Kidney tubule cell (primary cell): ENCODE measurements around the gene PPP2R2C.

Experiments used
- DNase-seq: peaks from one replicate; pipeline ENCODE4 v3.0.0-alpha.2; 2018; ENCODE audit warnings: low spot score

PPP2R2C gene

DNA sequence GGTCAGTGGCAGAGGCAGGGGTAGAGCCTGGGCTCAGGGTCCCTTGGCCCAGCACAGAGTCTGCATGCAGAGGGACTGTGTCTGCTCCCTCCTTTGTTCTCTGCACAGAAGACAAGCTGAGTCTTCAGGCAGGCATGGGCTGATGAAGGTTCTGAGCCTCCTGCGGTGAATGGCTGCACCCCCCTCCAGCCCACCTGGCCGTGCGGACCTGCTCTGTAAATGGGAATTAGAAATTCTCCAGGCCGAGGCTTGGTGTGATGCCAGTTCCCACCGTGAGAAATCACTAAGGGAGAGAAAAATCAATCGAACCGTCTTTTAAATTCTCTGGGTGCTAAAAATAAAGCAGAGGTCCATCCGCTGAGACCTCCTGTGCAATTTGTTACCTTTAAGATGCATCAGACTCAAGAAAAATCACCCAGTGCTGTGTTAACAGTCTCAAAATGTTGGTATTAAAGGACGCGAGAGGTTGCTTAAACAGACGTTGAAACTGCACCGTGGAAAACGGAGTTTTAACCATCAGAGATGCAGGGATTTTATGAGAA is 106.8 kb downstream of the PPP2R2C start:
- no peak for DNase-seq

DNA sequence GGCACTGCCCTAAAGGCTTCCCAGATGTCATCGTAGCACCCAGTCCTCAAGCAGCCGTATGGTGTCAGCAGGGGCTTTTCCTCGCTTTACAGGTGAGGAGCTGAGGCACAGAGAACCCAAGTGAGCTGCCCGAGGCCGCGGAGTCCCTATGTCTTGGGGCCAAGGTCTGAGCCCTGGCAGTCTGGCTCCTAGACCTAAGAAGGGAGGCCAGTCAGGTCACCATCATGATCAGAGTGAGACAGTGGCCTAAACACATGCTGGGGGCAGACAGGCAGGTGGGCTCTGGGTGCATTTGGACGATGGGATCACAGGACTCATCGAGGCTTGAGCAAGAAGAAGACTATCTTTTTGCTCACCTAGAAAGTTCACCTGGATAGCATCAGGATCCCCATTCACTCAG is 107.8 kb downstream of the PPP2R2C start:
- no peak for DNase-seq

DNA sequence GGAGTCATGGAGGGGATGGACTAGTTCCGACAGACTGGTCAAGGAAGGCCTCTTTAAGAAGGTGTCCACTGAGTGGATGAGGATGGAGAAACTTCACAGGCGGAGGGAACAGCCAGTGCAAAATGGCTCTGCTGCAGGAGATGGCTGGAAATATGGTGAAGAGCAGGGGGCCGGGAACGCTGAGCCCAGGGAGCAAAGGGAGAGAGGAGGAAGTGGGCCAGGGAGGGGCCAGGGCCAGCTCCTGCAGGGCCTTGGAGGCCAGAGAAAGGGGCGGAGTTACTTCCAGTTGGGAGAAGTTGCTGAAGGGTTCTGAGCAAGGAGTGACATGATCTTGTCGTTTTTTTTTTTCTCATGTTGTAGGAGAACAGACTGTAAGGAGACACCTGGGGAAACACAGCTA is 108.3 kb downstream of the PPP2R2C start:
- DNase-seq: no peak

DNA sequence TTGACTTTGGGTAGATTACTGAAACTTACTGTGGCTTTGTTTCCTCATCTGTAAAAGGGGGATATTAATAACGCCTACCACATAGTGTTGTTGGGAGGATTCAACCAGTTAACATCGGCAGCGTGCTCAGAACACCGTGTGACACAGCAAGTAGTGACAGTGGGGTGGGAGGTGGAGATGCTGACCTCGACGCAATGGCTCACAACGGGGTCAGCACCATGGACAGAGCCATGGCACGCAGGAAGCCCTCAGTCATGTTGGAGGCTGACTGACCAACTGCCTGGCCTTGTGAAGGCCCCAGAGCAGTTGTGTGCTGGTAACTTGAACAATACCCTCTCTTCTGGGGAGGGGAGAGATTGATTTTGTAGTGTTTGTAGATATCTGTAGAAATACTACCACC is 109.5 kb downstream of the PPP2R2C start:
- peak; percentile 40 for DNase-seq

DNA sequence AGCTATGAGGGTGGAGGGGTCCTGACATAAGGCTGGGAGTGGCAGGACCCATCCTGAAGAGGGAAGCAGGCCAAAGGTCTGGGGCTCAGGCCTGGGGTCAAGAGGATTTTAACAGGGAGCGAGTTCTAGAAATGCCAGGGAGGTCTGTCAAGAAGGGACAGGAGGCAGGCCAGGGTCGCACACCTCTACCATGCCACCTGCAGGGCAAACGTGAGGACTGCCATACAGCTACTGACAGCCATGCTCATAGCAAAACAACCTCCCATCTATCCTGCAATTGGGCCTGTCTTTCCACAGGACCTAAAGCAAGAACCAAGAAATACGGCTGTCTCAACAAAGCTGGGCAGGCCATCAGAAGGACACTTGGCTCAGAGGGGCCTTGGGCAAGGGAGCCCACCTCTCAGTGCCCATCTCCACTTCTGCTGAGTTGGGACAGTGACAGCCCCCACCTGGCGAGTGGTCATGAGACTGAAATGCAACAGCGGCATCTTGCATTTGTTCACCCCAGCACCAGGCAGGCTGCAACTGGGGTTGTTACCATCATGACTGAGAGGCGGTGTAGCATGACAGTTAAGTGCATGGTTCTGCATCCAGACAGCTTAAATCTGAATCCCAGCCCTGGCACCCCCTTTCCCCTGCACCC is 110.0 kb downstream of the PPP2R2C start:
- no peak for DNase-seq

DNA sequence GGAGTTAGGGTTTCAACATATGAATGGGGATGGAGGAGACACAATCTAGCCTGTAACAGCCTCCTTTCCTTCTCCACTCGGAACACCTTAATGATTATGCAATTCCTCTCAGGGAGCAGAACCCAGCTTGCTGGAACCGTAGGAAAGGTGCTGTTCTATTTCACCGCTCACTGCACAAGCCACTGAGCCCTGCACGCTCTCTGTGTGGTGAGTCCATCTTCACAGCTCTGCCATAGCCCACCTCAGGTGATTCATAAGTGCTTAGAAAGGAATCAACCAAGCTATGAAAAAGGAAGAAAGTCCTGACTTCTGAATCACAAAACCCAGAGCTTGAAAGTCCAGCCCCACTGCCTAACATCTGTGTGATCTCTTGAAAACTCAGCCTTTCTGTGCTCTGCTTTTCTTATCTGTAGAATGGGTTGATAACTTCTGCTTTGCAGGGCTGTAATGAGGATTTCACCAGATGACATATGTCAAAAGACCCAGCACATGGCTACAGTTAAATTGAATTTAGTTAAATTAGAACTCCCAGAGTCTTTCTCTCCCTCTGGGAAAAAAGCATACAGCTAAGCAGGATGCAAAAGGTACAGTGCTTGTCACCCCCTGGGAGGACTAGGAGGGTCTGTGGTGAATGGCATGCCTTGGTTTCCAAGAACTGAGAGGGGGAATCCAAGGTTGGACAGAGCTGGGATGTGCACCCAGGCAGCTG is 111.2 kb downstream of the PPP2R2C start:
- peak; percentile 77 for DNase-seq

DNA sequence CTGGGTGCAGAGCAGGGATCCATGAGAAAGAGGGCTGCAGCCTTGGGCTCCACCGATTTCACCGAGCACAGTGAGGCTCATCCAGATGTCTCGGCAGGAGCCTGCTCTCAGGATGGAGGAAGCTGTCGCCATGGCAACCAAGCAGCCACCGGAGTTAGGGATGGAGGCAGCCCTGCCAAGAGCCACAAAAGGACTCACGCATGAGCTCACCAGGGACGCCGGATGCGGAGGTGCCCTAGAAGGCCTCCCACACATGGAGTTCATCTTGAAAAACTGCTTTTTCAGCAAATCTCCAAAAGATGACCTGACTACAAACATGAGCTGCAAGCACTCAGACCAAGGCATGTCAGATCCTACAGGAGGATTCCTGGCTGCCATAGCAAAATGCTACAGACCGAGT is 112.0 kb downstream of the PPP2R2C start:
- DNase-seq: peak; percentile 7

DNA sequence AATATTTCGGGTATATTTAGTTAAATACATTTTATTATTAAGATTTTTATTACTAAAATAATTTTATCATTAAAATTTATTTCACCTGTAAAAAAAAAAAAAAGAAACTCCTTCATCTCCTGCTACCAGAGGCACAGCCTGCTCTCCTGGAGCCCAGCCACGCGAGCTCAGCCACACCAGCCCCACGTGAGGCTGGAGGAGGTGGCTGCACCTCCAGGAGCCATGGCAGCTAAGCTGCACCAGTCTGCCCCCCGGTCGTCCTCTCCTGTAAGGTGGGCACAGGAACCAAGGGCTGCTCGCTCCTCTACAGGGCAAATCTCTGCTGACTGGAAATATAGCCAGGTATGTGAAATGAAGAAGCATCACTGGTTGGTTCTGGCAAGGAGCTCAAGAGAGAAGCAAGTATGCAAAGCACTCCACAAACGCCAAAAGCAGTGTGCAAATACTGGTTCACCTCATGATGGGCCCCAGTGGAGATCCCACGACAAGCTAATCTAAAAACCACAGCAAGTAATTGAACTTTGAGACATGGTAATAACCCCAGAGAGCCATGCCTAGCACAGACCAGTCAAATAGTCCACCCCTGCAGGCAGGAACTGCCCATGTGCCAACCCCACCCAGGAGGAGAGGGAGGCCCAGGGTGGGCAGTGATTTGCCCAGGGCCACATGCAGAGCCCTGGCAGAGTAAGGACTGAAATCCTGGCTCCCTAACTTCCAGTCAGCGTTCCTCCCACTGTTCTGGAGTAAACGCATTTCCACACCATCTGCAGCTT is 112.7 kb downstream of the PPP2R2C start:
- no peak for DNase-seq

DNA sequence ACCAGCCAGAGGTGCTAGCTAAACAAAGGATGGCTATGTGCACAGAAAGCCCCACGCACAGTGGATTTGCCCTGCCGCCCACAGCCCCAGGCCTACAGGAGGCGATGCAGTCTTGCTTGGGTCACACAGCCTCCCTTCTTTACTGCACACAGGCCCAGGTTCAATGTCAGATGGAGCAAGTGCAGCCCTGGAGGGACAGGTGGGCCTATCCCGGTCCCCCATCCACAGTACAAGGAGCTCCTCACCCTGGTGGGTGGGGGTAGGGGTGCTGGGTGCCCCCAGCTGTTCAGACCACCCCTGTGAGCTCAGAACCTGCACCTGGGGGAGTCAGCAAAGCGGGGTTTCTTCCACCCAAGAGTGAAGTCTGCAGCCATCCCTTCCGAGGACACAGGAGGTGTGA is 114.9 kb downstream of the PPP2R2C start:
- DNase-seq: no peak

DNA sequence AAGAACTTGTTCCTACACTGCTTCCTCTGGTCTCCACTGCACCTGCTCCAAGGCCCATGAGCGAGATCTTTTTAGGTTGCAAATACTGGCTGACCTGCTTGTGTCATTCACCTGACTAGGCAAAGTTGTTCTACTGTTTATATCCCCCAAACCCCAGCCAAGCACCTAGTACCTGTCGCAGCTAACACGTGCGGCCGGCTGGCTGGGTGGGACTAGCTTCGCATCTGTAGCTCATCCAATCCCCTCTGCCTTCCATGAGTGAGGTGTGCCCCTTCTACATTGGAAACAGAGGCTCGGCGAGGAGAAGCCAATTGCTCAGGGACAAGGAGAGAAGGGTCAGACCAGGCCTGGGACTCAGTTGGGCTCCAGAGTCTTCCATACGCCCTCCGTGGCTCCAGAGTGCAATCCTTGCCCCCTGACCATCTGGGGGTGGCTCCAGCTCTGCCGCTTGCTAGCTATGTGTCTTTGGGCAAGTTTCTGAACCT is 116.3 kb downstream of the PPP2R2C start:
- DNase-seq: no peak

DNA sequence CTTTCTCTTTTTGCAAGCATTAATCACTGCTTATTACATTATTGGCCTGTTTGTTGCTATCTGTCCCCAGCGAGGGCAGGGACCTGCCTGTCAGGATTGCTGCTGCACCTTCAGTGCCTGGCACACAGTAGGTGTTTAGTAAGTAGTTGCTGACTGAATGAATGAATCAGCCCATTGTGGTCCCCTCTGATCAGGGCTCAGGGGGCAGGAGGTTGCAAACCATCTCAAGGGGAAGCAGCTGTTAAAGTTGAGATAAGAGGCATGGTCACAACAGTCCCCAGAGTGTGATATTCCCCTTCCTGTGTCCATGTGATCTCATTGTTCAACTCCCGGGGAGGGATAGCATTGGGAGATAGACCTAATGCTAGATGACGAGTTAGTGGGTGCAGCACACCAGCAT is 117.4 kb downstream of the PPP2R2C start:
- DNase-seq: no peak

DNA sequence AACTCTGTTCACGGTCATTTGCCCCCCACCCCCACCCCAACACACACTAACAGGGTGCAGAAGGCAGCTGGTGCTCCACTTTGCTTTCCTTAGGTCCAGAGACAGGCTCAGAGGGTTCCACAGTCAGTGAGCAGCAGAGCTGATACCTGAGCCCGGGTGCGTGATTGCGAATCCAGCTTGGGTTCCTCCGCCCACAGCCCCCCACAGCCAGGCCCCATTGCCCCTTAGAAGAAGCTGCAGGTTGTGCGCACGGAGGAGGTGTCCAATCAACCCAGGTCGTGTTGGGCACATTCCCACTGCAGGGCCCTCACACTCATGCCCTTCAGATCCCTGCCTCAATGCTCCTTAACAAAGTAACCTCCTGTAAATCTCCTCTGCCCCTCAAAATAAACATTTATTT is 117.8 kb downstream of the PPP2R2C start:
- DNase-seq: no peak

DNA sequence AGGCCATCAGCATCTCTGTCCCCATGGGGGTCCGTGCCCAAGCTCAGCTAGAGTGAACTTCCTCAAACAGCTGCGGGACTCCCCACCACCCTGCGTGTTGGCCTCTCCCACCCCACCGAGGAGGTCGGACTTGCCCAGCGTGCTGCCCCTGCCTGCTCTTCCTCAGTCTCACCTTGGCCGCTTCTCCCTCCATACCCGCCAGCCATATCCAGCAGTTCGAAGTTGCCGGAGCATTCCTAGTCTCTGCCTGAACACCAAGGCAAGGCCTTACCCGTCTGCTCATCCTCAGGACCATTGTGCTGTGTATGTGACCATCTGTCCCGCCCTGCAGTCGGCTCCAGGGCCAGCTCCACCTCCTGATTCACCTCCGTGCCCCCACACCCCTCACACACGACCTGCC is 118.3 kb downstream of the PPP2R2C start:
- no peak for DNase-seq

DNA sequence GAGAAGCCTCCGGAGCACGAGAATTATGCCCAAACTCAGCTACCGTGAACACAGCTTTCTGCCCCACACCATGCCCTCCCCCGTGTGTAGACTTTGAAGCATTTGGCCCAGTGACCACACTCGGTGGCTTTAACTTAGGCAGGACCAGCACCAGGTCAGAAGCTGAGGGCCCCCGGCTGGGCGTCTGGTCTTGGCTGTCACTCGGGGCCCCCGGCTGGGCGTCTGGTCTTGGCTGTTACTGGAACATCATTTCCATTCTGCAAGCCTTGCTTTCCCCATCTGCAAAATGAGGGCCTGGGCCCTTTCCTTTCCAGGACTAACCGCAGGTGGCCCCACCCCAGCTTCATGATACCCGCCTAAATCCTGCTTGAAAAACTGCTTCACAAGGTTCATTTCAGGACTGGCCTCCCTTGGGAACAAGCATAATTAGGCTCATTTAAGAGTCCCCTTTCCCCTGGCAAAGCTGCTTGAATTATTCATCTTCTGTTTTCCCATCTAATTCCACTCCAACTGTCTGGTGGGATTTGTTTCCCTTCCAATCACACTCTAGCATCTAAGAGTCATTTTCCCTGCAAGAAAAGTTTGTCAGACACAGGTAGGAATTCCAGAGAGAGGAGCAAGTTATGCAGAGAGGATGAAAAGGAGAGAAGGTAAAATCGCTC is 120.3 kb downstream of the PPP2R2C start:
- no peak for DNase-seq

DNA sequence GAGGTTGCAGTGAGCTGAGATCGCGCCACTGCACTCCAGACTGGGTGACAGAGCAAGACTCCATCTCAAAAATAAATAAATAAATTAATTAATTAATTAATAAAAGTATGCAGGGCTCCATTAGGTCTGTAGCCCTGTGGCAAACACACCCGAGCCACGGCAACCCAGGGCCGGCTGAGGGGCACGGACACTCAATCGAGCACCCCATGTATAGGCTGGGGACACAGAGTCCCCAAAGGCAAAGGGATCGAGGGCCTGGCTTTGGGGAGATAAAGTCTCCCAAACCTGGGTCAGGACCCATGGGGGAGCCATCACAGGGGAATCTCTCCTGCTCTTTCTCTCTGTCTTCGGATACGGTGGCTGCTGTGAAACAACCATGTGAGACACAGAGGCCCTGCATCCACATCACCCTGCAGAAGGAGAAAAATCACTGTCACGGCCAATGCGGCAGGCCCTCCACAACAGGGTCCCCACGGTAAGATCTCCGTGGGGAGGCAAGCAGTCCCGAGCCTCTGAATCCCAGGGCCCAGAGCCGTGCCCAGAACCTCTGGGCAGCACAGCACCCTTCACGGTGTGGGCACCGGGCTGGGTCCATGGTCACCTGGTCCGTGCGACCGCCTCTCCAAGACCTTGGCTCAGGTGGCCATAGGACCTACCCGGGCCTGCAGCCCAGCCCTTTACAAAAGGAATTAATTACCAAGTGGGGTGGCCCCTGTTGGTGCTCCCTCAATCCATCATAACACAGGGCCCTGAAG is 121.0 kb downstream of the PPP2R2C start:
- DNase-seq: no peak

DNA sequence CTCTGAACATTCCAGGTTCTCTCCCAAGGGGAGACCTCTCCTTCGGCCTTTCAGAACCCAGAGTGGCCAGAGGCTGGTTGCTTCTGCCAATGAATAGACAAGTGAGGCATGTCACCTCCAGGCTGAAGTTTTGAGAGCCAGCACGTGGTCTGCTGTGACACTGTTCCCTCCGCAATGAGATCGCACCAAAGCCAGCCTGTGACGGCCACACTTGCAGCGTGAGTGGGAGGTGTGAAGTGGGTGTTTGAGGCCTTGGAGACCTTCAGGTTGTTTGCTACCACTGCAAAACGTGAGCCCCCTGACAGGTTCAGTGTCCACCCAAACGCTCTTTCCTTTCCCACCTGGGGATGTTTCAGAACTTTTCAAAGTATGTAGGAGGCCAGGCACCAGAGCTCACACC is 121.8 kb downstream of the PPP2R2C start:
- no peak for DNase-seq

DNA sequence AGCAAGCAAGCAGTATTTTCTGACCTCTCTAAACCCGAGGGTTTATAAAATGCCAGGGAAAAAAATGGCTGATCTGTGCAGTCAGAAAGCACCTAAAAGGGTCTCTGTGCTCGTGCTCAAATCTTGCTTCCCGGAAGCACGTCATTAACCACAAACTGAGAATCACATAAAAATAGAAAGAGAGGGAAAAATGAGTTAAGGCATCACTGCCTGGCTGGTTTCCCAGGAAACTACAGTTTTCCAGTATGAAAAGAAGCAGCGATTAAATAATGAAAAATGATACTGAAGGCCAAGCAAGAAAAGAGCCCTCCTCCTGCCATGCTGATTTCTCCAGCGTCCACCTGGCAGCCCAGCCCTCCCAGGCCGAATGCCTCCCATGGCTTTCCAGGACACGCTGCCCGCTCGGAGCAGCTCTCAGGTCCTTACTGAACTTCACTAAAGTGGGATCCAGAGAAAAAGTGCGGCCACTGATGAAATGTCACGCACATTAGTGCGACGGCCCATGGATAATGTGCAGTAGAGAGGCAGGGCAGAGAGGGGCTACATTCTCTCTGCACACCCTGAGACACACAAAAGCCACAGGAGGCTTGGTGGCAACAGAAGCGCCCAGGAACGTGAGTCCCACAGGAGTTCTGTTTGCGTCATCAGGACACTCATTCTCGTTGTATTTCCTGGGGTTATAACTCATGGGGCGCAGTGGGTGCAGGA is 122.4 kb downstream of the PPP2R2C start:
- no peak for DNase-seq

DNA sequence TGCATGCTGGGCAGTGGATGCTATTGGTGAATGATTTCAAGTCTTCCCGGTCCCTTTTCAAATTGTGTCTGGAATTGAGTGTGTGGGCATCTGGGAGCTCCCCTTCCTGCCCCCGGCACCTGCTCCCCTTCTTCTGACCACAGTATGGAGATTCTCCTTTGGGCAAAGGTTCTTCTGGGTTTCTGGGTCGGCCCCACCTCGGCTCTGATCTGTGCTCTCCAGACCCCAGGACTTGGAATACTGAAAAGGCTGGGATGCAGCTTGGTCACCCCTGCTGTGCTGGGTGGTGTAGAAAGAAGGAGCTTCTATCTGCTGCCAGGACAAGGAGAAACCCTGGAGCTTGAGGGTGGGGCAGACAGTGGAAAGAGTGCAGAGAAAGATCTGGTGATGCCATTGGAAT is 124.0 kb downstream of the PPP2R2C start:
- DNase-seq: no peak

DNA sequence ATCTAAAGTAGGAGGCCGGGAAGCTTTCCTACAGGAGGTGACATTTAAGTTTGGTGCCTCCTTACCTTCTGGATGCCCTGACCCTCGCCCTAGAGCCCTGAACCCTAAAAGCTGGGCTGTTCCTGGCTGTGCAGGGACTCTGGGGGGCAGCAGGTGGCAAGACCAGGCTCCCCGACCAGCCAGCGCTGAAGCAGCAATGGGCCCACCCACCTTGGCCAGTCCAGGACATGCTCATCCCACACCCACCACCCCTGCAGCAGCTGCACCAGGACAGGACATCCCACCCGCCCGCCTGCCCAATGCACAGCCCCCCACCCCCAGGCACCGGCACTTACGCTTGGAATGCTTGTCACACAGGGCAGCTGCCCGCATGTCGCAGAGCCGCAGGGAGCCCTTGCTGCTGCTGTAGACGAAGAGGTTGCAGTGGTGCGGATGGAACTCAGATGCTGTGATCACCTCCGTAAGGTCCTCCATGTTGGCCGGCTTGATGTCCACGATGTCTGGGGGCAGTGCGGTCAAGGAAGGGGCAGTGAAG is 124.8 kb downstream of the PPP2R2C start:
- DNase-seq: no peak

DNA sequence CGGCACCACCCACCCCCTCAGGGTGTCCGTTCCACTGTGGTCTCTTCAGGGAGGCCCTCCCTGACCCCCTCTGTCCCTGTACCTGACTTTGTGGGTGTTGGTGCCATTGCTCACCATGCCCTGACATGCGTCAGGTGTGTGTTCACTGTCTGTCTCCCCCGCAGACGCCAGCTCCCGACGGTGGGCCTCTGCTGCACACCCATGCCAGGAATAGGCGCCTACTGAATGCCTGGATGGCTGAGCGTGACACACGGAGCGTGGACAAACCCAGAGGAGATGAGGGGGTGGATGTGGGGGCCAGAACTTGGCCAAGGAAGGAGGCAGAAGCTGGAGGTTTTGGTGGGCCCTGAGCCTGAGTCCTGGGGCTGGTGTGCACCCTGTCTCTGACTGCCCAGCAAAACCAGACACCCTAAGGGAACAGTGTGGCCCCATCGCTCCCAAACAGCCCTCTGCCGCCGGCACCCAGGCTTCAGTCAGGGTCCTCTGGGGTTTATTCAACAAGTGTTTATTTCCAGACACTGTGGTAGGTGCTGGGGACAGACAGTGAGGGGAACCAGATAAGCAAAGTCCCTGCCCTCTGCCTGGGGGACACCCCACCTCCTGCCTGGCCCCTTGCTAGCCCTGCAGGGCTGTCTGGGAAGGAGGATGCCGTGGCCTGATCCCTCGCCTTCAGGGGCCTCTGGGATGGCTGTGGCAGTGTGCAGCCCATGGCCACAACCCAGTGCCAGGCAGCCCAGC is 125.9 kb downstream of the PPP2R2C start:
- no peak for DNase-seq
